Measurements from ENCODE around the gene EMSY. TPM values are rescaled to one million over a fixed set of nuclear protein-coding genes. Genes with fewer than 3 reads are reported as not detected.

Gene EMSY
- polyA plus RNA-seq, 1 donor from 2014 or later: 25.0 TPM

DNA sequence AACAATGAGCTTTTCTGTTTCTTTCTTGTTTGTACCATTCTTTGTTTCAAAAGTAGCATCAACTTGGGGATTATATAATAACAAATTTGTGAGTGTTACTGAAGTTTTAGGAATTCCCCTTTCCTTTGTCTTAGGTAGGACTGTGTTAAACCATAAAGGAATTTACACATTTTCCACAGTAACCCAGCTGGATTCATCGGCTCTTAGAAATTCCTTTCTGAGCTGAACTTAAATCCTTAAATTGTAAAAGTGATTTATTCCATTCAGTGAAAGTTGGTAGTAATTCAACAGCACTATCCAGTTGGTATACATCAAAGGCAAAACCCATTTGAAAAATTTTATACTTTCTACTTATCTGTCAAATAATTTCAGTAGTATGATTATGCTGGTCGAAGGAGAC, 11.8 kb downstream of the EMSY start:
- Histone ChIP-seq H2AFZ (ENCODE audit: low read depth, low read length) (no peak overlapping the region), H3K4me2 (ENCODE audit: low read length) (no peak overlapping the region), H3K27me3 (ENCODE audit: insufficient read depth, low read depth, low read length) (no peaks in the 10 kb centered on the region), H3K27ac (ENCODE audit: low read length) (no peak overlapping the region), H3K9me3 (ENCODE audit: low read length) (no peaks in the 10 kb centered on the region), H3K4me3 (ENCODE audit: low read length) (no peak overlapping the region), H4K20me1 (ENCODE audit: insufficient read depth) (no peaks in the 10 kb centered on the region), H3F3A (ENCODE audit: insufficient read depth, low read length, poor library complexity, severe bottlenecking) (no peaks in the 10 kb centered on the region), H3K36me3 (ENCODE audit: insufficient read depth, low read length) (peaks cover 13% of the 10 kb centered on the region), H3K9ac (ENCODE audit: low read length) (no peak overlapping the region), H3K79me2 (replicated peaks; ENCODE audit: insufficient read depth, low read length) (peaks cover 16% of the 10 kb centered on the region), H3K9me2 (ENCODE audit: insufficient read depth, low read length) (no peaks in the 10 kb centered on the region)
- TF ChIP-seq MXI1 (conservative IDR thresholded peaks at IDR 0.05; ENCODE audit: poor library complexity, severe bottlenecking) (no peak), TAF1 (IDR thresholded peaks at IDR 0.05; ENCODE audit: low read depth) (no peak), RAD21 (conservative IDR thresholded peaks at IDR 0.05) (no peak), SMC3 (conservative IDR thresholded peaks at IDR 0.05; ENCODE audit: poor library complexity) (no peak)

DNA sequence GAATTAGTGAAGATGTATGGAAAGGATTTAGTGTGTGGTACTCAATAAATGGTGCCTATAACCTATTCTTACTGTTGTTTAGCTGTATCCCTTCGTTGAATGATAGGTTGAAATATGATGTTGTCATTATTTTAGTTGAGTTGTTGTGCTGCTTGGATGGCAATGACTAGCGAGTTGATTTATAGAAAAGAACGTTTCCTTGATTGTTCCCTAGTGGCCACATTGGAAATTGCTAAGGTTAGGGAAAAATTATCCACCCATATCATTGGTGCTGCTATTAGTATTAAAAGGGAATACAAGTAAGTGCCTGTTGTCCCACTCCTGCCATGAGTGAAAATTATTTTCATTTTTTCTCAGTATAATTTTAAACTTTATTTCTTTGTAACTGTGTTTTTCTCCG, 14.5 kb downstream of the EMSY start:
- H3K79me2 ChIP-seq (replicated peaks; ENCODE audit: insufficient read depth, low read length): peaks cover 6% of the 10 kb centered on the region
- H2AFZ ChIP-seq (ENCODE audit: low read depth, low read length): no peak overlapping the region
- peaks cover 8% of the 10 kb centered on the region for H3K36me3 ChIP-seq (ENCODE audit: insufficient read depth, low read length)
- no peaks in the 10 kb centered on the region for H3K9me2 ChIP-seq (ENCODE audit: insufficient read depth, low read length)
- no peak overlapping the region for H3K9ac ChIP-seq (ENCODE audit: low read length)
- H3K4me3 ChIP-seq (ENCODE audit: low read length): no peak overlapping the region
- H3K9me3 ChIP-seq (ENCODE audit: low read length): no peaks in the 10 kb centered on the region
- H3K4me2 ChIP-seq (ENCODE audit: low read length): no peak overlapping the region
- no peak overlapping the region for H3K27ac ChIP-seq (ENCODE audit: low read length)
- H4K20me1 ChIP-seq (ENCODE audit: insufficient read depth): no peaks in the 10 kb centered on the region
- H3F3A ChIP-seq (ENCODE audit: insufficient read depth, low read length, poor library complexity, severe bottlenecking): no peaks in the 10 kb centered on the region
- TF ChIP-seq POLR2AphosphoS5 (IDR thresholded peaks at IDR 0.05): no peak
- no peak for TF ChIP-seq TAF1 (IDR thresholded peaks at IDR 0.05; ENCODE audit: low read depth)
- TF ChIP-seq, protein P1, sequence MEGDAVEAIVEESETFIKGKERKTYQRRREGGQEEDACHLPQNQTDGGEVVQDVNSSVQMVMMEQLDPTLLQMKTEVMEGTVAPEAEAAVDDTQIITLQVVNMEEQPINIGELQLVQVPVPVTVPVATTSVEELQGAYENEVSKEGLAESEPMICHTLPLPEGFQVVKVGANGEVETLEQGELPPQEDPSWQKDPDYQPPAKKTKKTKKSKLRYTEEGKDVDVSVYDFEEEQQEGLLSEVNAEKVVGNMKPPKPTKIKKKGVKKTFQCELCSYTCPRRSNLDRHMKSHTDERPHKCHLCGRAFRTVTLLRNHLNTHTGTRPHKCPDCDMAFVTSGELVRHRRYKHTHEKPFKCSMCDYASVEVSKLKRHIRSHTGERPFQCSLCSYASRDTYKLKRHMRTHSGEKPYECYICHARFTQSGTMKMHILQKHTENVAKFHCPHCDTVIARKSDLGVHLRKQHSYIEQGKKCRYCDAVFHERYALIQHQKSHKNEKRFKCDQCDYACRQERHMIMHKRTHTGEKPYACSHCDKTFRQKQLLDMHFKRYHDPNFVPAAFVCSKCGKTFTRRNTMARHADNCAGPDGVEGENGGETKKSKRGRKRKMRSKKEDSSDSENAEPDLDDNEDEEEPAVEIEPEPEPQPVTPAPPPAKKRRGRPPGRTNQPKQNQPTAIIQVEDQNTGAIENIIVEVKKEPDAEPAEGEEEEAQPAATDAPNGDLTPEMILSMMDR (IDR thresholded peaks at IDR 0.05; ENCODE audit: poor library complexity, severe bottlenecking): peak; percentile 44
- TF ChIP-seq MXI1 (conservative IDR thresholded peaks at IDR 0.05; ENCODE audit: poor library complexity, severe bottlenecking): no peak
- no peak for TF ChIP-seq RAD21 (conservative IDR thresholded peaks at IDR 0.05)
- TF ChIP-seq EZH2 (IDR thresholded peaks at IDR 0.05; ENCODE audit: borderline replicate concordance, insufficient read depth, low read length, poor library complexity, severe bottlenecking): no peak
- no peaks in the 10 kb centered on the region for H3K27me3 ChIP-seq (ENCODE audit: insufficient read depth, low read depth, low read length)

DNA sequence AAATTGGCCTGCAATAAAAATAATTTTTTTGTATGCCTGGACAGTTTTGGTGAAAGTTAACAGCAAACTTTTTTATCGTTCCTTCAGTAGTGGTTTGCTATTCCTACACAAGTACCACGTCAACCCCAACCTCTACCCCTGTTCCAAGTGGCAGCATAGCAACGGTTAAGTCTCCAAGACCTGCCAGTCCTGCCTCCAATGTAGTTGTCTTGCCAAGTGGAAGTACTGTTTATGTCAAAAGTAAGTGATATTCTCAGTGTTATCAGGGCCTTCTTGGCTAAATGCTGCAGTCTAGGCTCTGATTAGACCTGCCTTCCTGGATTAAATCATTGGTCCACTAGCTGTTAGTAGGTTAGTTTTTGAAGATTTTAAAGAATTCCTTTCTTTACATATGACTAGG, 15.0 kb downstream of the EMSY start:
- Histone ChIP-seq H3K9me3 (ENCODE audit: low read length) (no peaks in the 10 kb centered on the region), H2AFZ (ENCODE audit: low read depth, low read length) (no peak overlapping the region), H3K9me2 (ENCODE audit: insufficient read depth, low read length) (no peaks in the 10 kb centered on the region), H3K27me3 (ENCODE audit: insufficient read depth, low read depth, low read length) (no peaks in the 10 kb centered on the region), H3K27ac (ENCODE audit: low read length) (no peak overlapping the region), H4K20me1 (ENCODE audit: insufficient read depth) (no peaks in the 10 kb centered on the region), H3K4me3 (ENCODE audit: low read length) (no peak overlapping the region), H3K36me3 (ENCODE audit: insufficient read depth, low read length) (peaks cover 8% of the 10 kb centered on the region), H3K9ac (ENCODE audit: low read length) (no peak overlapping the region), H3K4me2 (ENCODE audit: low read length) (no peak overlapping the region), H3F3A (ENCODE audit: insufficient read depth, low read length, poor library complexity, severe bottlenecking) (no peaks in the 10 kb centered on the region), H3K79me2 (replicated peaks; ENCODE audit: insufficient read depth, low read length) (peaks cover 6% of the 10 kb centered on the region)
- TF ChIP-seq TAF1 (IDR thresholded peaks at IDR 0.05; ENCODE audit: low read depth): no peak
- no peak for TF ChIP-seq MXI1 (conservative IDR thresholded peaks at IDR 0.05; ENCODE audit: poor library complexity, severe bottlenecking)
- no peak for TF ChIP-seq SMC3 (conservative IDR thresholded peaks at IDR 0.05; ENCODE audit: poor library complexity)

DNA sequence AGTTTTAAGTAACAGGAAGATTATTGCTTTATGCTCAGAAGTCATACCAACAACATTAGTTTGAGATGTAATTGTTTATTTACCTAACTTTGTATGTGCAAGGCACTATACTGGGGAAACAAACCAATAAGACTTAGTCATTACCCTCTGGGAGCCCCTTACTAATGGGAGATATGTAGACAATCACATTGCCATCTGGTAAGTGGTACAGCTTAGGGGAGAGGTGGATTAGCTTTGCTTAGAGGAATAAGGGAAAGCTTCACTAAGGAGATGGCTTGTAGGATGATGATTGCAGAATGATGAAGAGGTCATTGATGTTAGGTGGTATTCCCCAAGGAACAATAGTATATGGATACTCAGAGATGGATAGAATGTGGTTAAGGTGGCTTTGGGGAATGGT, 17.5 kb downstream of the EMSY start:
- no peak for TF ChIP-seq EP300 (conservative IDR thresholded peaks at IDR 0.05; ENCODE audit: poor library complexity, severe bottlenecking)
- TF ChIP-seq MXI1 (conservative IDR thresholded peaks at IDR 0.05; ENCODE audit: poor library complexity, severe bottlenecking): no peak
- TF ChIP-seq POLR2AphosphoS5 (IDR thresholded peaks at IDR 0.05): no peak
- TF ChIP-seq, protein P2, sequence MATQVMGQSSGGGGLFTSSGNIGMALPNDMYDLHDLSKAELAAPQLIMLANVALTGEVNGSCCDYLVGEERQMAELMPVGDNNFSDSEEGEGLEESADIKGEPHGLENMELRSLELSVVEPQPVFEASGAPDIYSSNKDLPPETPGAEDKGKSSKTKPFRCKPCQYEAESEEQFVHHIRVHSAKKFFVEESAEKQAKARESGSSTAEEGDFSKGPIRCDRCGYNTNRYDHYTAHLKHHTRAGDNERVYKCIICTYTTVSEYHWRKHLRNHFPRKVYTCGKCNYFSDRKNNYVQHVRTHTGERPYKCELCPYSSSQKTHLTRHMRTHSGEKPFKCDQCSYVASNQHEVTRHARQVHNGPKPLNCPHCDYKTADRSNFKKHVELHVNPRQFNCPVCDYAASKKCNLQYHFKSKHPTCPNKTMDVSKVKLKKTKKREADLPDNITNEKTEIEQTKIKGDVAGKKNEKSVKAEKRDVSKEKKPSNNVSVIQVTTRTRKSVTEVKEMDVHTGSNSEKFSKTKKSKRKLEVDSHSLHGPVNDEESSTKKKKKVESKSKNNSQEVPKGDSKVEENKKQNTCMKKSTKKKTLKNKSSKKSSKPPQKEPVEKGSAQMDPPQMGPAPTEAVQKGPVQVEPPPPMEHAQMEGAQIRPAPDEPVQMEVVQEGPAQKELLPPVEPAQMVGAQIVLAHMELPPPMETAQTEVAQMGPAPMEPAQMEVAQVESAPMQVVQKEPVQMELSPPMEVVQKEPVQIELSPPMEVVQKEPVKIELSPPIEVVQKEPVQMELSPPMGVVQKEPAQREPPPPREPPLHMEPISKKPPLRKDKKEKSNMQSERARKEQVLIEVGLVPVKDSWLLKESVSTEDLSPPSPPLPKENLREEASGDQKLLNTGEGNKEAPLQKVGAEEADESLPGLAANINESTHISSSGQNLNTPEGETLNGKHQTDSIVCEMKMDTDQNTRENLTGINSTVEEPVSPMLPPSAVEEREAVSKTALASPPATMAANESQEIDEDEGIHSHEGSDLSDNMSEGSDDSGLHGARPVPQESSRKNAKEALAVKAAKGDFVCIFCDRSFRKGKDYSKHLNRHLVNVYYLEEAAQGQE (IDR thresholded peaks at IDR 0.05; ENCODE audit: borderline replicate concordance): no peak
- no peak for TF ChIP-seq TAF1 (IDR thresholded peaks at IDR 0.05; ENCODE audit: low read depth)
- TF ChIP-seq EZH2 (IDR thresholded peaks at IDR 0.05; ENCODE audit: borderline replicate concordance, insufficient read depth, low read length, poor library complexity, severe bottlenecking): no peak
- no peak for TF ChIP-seq SMC3 (conservative IDR thresholded peaks at IDR 0.05; ENCODE audit: poor library complexity)
- TF ChIP-seq RAD21 (conservative IDR thresholded peaks at IDR 0.05): no peak
- TF ChIP-seq, protein P1 (IDR thresholded peaks at IDR 0.05; ENCODE audit: poor library complexity, severe bottlenecking): no peak
- Histone ChIP-seq H3K4me2 (ENCODE audit: low read length) (no peak overlapping the region), H3K36me3 (ENCODE audit: insufficient read depth, low read length) (no peaks in the 10 kb centered on the region), H2AFZ (ENCODE audit: low read depth, low read length) (no peak overlapping the region), H3K4me3 (ENCODE audit: low read length) (no peak overlapping the region), H3K9ac (ENCODE audit: low read length) (no peak overlapping the region), H3F3A (ENCODE audit: insufficient read depth, low read length, poor library complexity, severe bottlenecking) (no peaks in the 10 kb centered on the region), H3K79me2 (replicated peaks; ENCODE audit: insufficient read depth, low read length) (peaks cover 6% of the 10 kb centered on the region), H3K27ac (ENCODE audit: low read length) (no peak overlapping the region), H3K27me3 (ENCODE audit: insufficient read depth, low read depth, low read length) (no peaks in the 10 kb centered on the region), H4K20me1 (ENCODE audit: insufficient read depth) (no peaks in the 10 kb centered on the region), H3K9me2 (ENCODE audit: insufficient read depth, low read length) (no peaks in the 10 kb centered on the region), H3K9me3 (ENCODE audit: low read length) (no peaks in the 10 kb centered on the region)
